GM19395 (cell line): ENCODE data around the gene PPDPF.
"Not testable (repeated sequence)": the region's sequence is repeated elsewhere in the genome, so short reads cannot be mapped to it uniquely, and the experiment has no call there.

Experiments
- ATAC-seq: cut with Tn5 transposase; IDR thresholded peaks from one replicate; pipeline ENCODE4 v1.9.1; 2021; ENCODE audit warnings: mild to moderate bottlenecking, moderate library complexity; ENCODE audit not compliant: unreplicated experiment

The PPDPF gene

GRCh38 chr20:63547725-63548480 is 27.3 kb downstream of the PPDPF start, which contains the start of gene SRMS:
Gene SRMS, minus strand, starts transcription at chr20:63547749. Its CDS starts 286 bp downstream, at chr20:63547463.
- no peak for ATAC-seq

- no peak for ATAC-seq
Measured at GRCh38 chr20:63548542-63548941, 28.0 kb downstream of the PPDPF start.

DNA sequence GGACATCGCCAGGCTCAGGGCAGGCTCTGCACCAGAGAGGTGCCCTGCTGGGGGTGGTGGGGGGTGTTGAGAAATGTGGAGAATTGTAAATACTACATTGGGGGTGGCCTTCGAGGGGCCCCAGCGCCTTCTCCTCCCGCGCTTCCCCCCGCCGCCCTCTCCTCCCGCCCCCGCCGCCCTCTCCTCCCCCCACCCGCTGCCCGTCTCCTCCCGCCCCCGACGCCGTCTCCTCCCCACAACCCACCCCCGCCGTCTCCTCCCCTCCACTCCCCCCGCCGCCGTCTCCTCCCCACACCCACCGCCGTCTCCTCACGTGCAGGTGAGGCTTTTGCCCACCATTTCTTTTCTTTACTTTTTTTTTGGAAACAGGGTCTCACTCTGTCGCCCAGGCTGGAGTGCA is 28.5 kb downstream of the PPDPF start:
- ATAC-seq: no peak

- no peak for ATAC-seq
Measured at GRCh38 chr20:63549679-63550282, 29.2 kb downstream of the PPDPF start.

GRCh38 chr20:63551068-63551467 is 30.5 kb downstream of the PPDPF start:
- ATAC-seq: no peak

GRCh38 chr20:63552481-63553249 is 32.1 kb downstream of the PPDPF start:
- no peak for ATAC-seq

- ATAC-seq: no peak
Measured at GRCh38 chr20:63553251-63553932, 32.8 kb downstream of the PPDPF start.

DNA sequence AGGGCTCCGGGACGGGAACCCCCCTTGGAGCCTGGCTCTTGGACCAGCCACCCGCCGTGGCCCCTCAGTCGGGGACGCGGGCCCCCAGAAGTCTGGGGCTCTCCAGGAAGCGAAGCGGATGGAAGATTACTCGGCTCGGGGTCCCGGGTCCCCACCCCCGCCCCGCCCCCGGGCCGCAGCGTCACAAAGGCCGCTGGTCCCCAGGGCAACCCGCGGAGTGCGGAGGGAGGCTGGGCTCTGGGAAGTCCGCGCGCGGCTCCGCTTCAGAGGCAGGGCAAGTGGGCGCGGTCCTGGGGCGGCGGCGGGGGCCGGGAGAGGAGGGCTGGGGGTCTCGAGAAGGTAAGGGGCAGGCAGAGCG is 33.3 kb downstream of the PPDPF start, which contains the start of gene FNDC11:
FNDC11 (plus strand) TSS at position 227 of the 358 bp plus-strand sequence. CDS start 1,505 bp downstream, outside the sequence.
- no peak for ATAC-seq

DNA sequence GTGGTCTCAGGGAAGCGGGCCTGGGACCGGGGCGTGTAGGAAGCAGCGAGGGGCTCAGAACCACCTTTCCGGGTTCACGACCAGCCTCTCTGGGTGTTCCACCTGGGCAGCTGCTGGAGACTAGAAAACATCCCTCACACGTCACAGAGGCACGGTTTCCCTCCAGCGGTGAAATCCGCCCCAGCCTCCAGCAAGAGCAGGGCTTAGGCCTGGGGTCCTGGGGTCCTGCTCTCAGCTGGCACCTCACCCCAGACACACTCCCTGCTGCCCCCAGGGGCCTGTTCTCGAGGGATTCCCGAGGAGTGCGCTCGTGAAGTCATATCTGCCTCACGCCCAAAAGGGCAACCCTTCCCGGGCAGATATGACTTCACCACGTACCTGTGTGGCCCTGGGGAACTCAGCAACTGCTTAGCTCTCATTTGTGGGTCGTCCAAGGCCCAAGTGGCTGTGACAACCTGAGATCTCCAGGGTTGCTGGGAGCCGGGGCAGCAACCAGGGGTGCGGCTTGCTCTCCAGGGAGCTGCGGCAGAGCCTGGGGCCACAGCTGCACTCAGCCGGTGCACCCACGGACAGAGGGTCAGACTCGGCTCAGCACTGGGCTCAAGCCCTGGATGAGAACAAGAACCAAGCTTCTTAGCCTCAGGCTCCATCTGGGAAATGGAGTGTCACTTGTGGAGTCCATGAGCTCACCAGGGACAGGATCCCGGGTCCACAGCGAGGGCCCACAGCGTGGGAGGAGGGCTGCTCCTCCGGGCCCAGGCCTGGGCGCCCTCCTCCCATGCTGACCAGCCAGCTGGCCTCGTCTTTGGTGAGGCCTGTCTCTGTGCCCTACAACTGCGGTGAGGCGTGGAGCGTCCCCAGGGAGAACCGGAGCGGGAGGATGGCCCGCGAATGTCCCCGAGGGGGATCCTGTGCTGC is 34.1 kb downstream of the PPDPF start:
- no peak for ATAC-seq

- ATAC-seq: no peak
Measured at GRCh38 chr20:63555661-63556381, 35.3 kb downstream of the PPDPF start.

GRCh38 chr20:63556873-63557478 is 36.4 kb downstream of the PPDPF start:
- ATAC-seq: no peak

DNA sequence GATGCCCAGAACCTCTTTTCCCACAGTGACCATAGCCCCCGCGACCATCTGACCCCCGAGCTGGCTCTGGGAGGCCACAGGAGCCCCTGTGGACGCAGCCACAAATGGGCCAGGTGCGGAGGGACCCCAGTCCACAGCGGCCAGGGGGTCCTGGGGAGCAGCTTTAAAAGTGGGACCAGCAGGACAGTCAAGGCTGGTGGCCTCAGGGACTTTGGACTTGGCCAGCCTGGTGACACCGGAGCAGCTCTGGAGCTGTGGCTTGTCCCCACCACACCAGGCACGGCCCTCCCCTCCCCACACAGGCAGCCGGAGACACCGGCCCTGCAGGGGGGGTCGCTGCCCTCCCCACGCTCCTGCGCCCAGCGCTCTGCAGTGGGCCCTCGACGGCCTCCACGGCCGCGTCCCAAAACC is 36.9 kb downstream of the PPDPF start:
- no peak for ATAC-seq

- no peak for ATAC-seq
Measured at GRCh38 chr20:63558804-63559484, 38.4 kb downstream of the PPDPF start.

- not testable (repeated sequence) for ATAC-seq
Measured at GRCh38 chr20:63559485-63560332, 39.1 kb downstream of the PPDPF start.

DNA sequence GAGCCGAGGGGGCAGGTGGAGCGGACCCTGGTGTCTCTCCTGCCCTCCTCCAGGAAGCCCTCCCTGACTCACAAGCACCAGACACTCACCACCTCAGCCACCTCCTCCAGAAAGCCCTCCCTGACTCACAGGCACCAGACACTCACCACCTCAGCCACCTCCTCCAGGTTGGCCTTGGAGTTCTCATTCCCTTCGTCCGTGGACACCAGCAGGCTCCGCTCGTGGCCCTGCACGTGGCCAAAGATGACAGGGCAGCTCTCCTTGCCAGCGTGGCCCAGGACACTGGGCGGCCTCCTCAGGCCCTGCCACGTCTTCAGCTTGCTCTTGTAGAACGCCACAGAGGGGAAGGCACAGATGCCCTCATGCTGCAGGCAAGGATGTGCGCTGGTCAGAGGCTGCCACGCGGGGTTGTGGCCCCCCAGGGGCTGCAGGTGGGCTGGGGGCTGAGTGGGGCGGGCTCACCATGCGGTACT is 39.8 kb downstream of the PPDPF start:
- ATAC-seq: no peak

DNA sequence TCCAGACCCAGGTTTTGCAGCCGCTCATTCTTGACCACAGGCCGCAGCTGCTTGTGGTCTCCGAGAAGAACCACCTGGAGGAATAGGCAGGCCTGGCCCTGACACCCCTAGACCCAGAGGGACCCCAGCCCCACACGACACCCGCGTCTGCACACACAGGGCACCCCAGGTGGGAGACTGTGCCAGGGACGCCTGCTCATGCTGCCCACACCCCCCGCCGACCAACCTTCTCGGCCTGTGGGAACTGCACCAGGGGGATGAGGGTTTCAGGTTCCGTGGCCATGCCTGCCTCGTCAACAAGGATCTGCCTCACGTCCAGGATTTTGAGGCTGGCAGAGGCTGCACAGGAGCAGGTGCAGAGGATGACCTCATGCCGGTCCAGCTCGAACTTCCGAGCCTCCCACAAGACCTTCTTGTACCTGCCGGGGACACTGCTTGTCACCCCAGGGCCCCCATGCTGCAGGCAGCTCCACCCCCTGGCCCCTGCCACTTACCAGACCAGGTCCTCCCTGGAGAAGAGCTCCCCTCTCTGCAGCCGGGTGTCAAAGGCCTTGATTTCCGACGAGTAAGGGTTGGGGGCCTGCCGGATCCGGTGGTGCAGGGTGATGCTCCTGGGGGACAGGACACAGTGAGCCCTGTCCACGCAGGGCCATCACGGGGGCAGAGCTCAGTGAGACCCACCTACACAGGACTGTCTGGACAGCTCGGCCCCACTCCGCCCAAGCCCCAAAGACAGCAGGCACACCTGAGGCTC is 40.5 kb downstream of the PPDPF start:
- ATAC-seq: no peak
